Renal cortical epithelial cell (primary cell): ENCODE results near the gene ATP8B4. TPM values are rescaled to one million over a fixed set of nuclear protein-coding genes. Genes with fewer than 3 reads are reported as not detected.
"Not testable (repeated sequence)": the region's sequence is repeated elsewhere in the genome, so short reads cannot be mapped to it uniquely, and the experiment has no call there.

ENCODE experiments used
- DNase-seq: peaks from one replicate; pipeline ENCODE4 v3.0.0-alpha.2; 2011; ENCODE audit warnings: low read depth
- total RNA-seq: library from RNA; depleted of rRNA; stranded (reverse); fragments of >200 nt; gene quantifications from 2 replicates; pipeline ENCODE4 v1.2.3, GENCODE V29; 2014

ATP8B4 gene
- total RNA-seq, 1 donor from 2014 or later: 0.30 TPM

- no peak for DNase-seq
Measured at GRCh38 chr15:50137893-50138292, 18.9 kb upstream of the ATP8B4 start.

DNA sequence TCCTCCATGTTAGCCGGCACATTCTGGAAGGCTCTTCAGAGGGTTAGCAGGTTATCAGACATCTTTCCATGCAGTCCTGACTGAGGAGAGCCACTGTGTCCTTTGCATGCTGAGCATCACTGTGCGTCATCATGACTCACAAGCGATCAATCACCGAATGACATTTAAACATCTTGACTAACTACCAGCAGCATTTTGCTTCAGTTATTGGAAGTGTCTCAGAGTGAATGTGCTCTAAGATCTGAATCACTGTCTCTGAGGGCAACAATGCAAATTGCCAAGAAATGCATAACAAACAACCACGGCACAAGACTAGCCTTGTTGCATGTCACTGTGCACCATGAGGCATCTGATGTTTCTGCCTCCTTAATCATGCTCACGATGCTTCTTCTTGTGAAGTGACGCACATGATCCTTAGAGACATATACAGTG is 18.3 kb upstream of the ATP8B4 start:
- DNase-seq: peak; percentile 54

DNA sequence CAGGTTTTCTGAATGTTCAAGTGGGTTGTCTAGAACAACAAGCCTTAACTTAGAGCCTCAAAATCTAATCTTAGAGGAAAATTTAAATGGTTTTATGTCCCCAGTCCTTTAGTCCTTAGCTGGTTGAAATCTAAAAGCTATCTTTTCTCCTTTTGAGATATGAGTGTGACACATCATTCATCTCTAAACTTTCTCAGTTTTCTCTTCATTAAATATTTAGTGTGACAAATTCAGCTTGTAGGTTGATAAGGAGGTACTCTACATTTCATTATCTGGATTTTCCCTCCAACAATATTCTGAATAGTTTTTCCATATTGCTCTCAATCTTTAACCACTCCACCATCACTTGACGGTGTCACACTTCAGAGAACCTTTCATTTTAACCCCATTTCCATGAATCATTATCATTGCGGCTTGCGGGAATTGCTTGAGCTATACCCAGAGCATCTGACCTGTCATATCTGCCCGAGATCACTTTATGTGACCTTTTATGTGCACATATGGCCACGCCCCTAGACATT is 16.1 kb upstream of the ATP8B4 start:
- peak; percentile 18 for DNase-seq

DNA sequence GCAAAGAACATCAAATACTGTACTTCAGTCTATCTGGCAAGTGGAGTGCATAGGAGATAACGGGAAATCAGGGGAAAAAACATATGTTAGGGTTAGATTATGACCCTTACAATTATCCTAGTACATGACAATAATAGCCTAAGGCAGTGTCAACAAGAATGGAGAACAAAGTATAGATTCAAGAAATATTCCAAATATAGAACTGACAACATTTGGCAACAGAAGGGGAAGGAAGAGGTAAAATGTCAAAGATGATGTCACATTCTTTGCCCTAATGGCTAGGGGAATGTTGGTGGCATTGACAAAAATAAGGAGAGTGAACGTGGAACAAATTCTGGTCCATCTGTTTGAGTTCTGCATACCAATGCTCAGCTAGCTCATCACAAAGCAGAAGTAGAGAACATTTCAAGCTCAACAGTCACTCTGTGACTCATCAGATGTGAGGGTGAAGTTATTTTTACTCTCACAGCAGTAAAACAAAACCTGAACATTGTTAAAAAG is 15.5 kb upstream of the ATP8B4 start:
- DNase-seq: peak; percentile 81

GRCh38 chr15:50132251-50132984 is 13.4 kb upstream of the ATP8B4 start:
- DNase-seq: not testable (repeated sequence)

GRCh38 chr15:50131617-50132016 is 12.6 kb upstream of the ATP8B4 start:
- DNase-seq: no peak

GRCh38 chr15:50128266-50128665 is 9.2 kb upstream of the ATP8B4 start:
- DNase-seq: no peak

GRCh38 chr15:50127255-50127777 is 8.3 kb upstream of the ATP8B4 start:
- no peak for DNase-seq

GRCh38 chr15:50126072-50126471 is 7.0 kb upstream of the ATP8B4 start:
- DNase-seq: peak; percentile 21

GRCh38 chr15:50124631-50125030 is 5.6 kb upstream of the ATP8B4 start:
- no peak for DNase-seq

- no peak for DNase-seq
Measured at GRCh38 chr15:50123861-50124557, 5.0 kb upstream of the ATP8B4 start.

- DNase-seq: no peak
Measured at GRCh38 chr15:50120729-50121128, 1.7 kb upstream of the ATP8B4 start.

- DNase-seq: no peak
Measured at GRCh38 chr15:50117431-50118027, 1.5 kb downstream of the ATP8B4 start.

- DNase-seq: peak; percentile 13
Measured at GRCh38 chr15:50116477-50116876, 2.6 kb downstream of the ATP8B4 start.

- DNase-seq: no peak
Measured at GRCh38 chr15:50113992-50114780, 4.8 kb downstream of the ATP8B4 start.

DNA sequence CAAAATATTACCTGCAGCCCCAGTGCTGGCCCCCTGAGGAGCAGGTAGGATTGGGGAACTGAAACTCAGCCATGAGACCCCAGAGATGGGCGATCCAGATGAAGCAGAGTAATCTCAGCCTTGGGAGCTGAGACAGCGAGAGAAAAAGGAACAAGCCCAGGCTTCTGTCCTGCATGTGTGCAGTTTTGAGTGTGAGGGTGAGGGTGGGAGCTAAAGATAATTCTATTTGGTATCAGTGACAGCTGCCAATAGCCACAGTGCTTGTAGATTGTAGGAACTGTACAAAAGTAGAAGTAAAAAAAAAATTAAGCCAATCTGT is 5.9 kb downstream of the ATP8B4 start:
- no peak for DNase-seq

GRCh38 chr15:50112488-50113186 is 6.4 kb downstream of the ATP8B4 start:
- no peak for DNase-seq

GRCh38 chr15:50110285-50110684 is 8.7 kb downstream of the ATP8B4 start:
- no peak for DNase-seq

- DNase-seq: no peak
Measured at GRCh38 chr15:50109076-50109987, 9.7 kb downstream of the ATP8B4 start.

- no peak for DNase-seq
Measured at GRCh38 chr15:50108461-50108860, 10.6 kb downstream of the ATP8B4 start.
